Kidney (tissue), 14 donors: ENCODE data around the gene KCNH8. TPM values are rescaled to one million over a fixed set of nuclear protein-coding genes. Genes with fewer than 3 reads are reported as not detected.

Experiments
- DNase-seq, 5 donors: peaks; one replicate each; pipeline ENCODE4 v3.0.0-alpha.2; 2013 to 2020
- FAIRE-seq: peaks from 2 replicates; lab custom pipeline; 2012; peaks lifted over from hg19 to GRCh38; lab: Jason Lieb, UNC
- H3K27ac ChIP-seq, 2 donors: one replicate each; pipeline ENCODE4 v1.7.0; 2013; ENCODE audit warnings: low read depth in 2 of 2, low read length in 2 of 2, inconsistent platforms in 1 of 2
- H3K27me3 ChIP-seq: one replicate; pipeline ENCODE4 v1.7.1; 2013; ENCODE audit warnings: low read length, inconsistent platforms; ENCODE audit not compliant: control insufficient read depth, insufficient read depth
- H3K36me3 ChIP-seq, 3 donors: one replicate each; pipeline versions ENCODE4 v1.7.0 to v1.7.1; 2013; ENCODE audit warnings: low read length in 3 of 3, control low read depth in 1 of 3, inconsistent platforms in 1 of 3; ENCODE audit not compliant: insufficient read depth in 3 of 3, control insufficient read depth in 2 of 3
- H3K4me1 ChIP-seq, 3 donors: one replicate each; pipeline versions ENCODE4 v1.7.0 to v1.7.1; 2013; ENCODE audit warnings: low read length in 3 of 3, inconsistent platforms in 1 of 3, low read depth in 1 of 3; ENCODE audit not compliant: control insufficient read depth in 2 of 3, insufficient read depth in 2 of 3
- H3K4me3 ChIP-seq, 3 donors: one replicate each; pipeline versions ENCODE4 v1.7.0 to v1.8.1; 2013; ENCODE audit warnings: low read length in 3 of 3, control low read depth in 1 of 3, inconsistent platforms in 1 of 3
- H3K9ac ChIP-seq, 3 donors: one replicate each; pipeline versions ENCODE4 v1.7.0 to v1.7.1; 2013; ENCODE audit warnings: low read length in 3 of 3, control low read depth in 1 of 3, inconsistent platforms in 1 of 3
- H3K9me3 ChIP-seq, 3 donors: one replicate each; pipeline versions ENCODE4 v1.7.0 to v1.7.1; 2013; ENCODE audit warnings: low read length in 3 of 3, control low read depth in 1 of 3, inconsistent platforms in 1 of 3; ENCODE audit not compliant: control insufficient read depth in 2 of 3, insufficient read depth in 1 of 3
- intact Hi-C: fragments of 100-400 bp; cut with DNase I; formaldehyde crosslinking; loops from one replicate; pipeline ENCODE4 v1.11.1; 2022
- polyA plus RNA-seq: library from polyadenylated mRNA; stranded (reverse); fragments of 350-450 nt; fragmentation: Illumina TruSeq; extraction: RNeasy Lipid Tissue Mini Kit (QIAGEN cat#74804); gene quantifications from one replicate; pipeline ENCODE4 v1.2.3, GENCODE V29; 2014; ENCODE audit warnings: low read depth, low replicate concordance; ENCODE audit not compliant: insufficient read depth
- total RNA-seq: library from RNA; stranded (reverse); fragmentation: NEBNext Ultra II Directional; extraction: Animal tissue kit (Norgen Biotek cat#: 25700); gene quantifications from one replicate; pipeline ENCODE4 v1.2.1, GENCODE V29; 2021
- TF ChIP-seq, protein P1 (sequence below): IDR thresholded peaks from 3 replicates; pipeline ENCODE4 v1.5.1; 2012; ENCODE audit warnings: mild to moderate bottlenecking, moderate library complexity, borderline replicate concordance; ENCODE audit not compliant: insufficient read depth; ENCODE audit errors: extremely low read depth
- donor health status: control.
- donor health status: control.
- donor health status: control.
- donor health status: control.
- donor health status: control.
- donor health status: DM: yes; HTN: yes; CAD: no.
- donor health status: Normal renal cell carcinoma (clear cell type).

KCNH8 gene
- total and polyA plus RNA-seq, 2 donors from 2014 or later: 1.0 TPM; not detected in 1

DNA sequence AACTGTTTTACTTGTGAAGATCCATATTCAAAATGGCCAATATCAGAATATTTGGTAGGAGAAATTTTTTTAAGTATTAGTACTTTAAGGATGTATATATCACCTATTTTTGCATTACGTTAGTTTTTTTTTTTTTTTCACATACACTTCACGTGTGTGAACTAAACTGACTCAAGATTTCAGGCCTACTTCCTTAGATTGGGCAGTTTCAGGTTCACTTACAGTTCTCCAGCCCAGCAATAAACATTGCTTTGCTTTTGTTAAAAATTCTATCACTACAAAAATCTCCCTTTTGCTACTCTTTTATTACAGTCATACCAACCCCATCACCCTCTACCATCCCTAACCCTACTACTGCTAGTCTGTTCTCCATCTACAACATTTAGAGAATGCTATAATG, 183.6 kb downstream of the KCNH8 start:
- no peaks in the 10 kb centered on the region for H3K4me1 ChIP-seq
- H3K4me3 ChIP-seq: no peak overlapping the region
- FAIRE-seq (no peak), DNase-seq (no peak)
- no peaks in the 10 kb centered on the region for H3K27me3 ChIP-seq
- H3K9ac ChIP-seq: no peak overlapping the region
- H3K27ac ChIP-seq: no peak overlapping the region
- H3K36me3 ChIP-seq: no peaks in the 10 kb centered on the region
- H3K9me3 ChIP-seq: no peaks in the 10 kb centered on the region
- intact Hi-C loops: no loop called here
- TF ChIP-seq, protein P1, sequence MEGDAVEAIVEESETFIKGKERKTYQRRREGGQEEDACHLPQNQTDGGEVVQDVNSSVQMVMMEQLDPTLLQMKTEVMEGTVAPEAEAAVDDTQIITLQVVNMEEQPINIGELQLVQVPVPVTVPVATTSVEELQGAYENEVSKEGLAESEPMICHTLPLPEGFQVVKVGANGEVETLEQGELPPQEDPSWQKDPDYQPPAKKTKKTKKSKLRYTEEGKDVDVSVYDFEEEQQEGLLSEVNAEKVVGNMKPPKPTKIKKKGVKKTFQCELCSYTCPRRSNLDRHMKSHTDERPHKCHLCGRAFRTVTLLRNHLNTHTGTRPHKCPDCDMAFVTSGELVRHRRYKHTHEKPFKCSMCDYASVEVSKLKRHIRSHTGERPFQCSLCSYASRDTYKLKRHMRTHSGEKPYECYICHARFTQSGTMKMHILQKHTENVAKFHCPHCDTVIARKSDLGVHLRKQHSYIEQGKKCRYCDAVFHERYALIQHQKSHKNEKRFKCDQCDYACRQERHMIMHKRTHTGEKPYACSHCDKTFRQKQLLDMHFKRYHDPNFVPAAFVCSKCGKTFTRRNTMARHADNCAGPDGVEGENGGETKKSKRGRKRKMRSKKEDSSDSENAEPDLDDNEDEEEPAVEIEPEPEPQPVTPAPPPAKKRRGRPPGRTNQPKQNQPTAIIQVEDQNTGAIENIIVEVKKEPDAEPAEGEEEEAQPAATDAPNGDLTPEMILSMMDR: no peak

DNA sequence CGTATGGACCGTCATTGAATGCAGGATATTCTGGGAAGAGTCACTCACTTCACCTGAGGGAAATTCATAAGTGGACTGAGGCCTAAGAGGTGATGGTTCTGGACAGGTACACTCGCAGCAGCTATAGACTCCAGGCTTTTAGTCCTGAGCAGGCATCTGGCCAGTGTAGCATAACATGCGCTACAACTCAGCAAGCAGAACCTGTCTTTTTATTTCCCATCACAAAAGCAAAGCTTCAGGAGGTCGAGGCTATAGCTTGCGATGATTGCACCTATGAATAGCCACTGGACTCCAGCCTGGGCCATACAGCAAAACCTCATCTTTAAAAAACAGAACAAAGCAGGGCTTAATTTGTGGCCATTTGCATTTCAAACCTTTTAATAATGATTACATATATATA, 185.8 kb downstream of the KCNH8 start:
- intact Hi-C loops: no loop called here
- no peak for DNase-seq
- H3K36me3 ChIP-seq: no peaks in the 10 kb centered on the region

DNA sequence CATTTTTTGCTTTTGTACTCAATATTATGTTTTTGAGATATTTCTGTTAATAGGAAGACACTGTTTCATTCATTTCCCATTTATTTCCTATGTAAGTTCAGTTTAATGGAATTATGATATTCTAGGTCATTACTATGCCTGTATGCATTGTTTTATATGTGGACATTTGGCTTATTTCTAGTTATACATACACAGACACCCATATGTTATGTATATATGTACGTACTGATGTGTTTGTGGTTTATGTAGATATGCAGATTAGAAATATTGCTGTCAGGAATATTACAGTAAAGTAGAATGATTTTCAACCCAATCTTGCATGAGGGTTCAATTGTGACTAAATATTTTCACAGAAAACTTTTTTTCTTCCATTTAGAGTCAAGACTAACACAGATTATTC, 190.5 kb downstream of the KCNH8 start:
- no peak overlapping the region for H3K9ac ChIP-seq
- H3K9me3 ChIP-seq: peaks cover 0 to 7% (median 0%) of the 10 kb centered on the region in 3 donors
- H3K27me3 ChIP-seq: no peaks in the 10 kb centered on the region
- no peak overlapping the region for H3K4me3 ChIP-seq
- H3K4me1 ChIP-seq: no peaks in the 10 kb centered on the region
- H3K36me3 ChIP-seq: no peaks in the 10 kb centered on the region
- TF ChIP-seq, protein P1: no peak
- no peak for DNase-seq
- H3K27ac ChIP-seq: no peak overlapping the region
- FAIRE-seq: no peak
- intact Hi-C loops: no loop called here

More for the DNA sequence above, 185.8 kb downstream of the KCNH8 start:
- FAIRE-seq: no peak
- no peaks in the 10 kb centered on the region for H3K9me3 ChIP-seq
- H3K9ac ChIP-seq: no peak overlapping the region
- H3K27me3 ChIP-seq: no peaks in the 10 kb centered on the region
- H3K27ac ChIP-seq: no peak overlapping the region
- H3K4me3 ChIP-seq: no peak overlapping the region
- H3K4me1 ChIP-seq: no peaks in the 10 kb centered on the region
- TF ChIP-seq, protein P1: no peak

DNA sequence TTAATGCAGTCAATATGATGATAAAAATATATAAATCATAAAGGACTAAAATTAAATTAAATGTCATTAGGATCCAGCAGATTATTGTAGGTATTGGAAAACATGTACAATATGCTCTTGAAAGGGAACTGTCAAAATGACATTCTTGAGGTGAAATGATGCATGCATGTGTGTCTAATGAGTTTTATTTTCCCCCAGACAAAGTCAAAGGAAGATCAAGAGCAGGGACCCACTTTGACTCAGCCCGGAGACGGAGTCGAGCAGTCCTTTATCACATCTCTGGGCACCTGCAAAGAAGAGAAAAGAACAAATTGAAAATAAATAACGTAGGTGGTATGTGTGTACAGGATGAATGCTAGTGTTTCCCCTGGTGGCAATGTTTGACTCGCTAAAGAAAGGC, 194.1 kb downstream of the KCNH8 start:
- peaks cover 0 to 7% (median 0%) of the 10 kb centered on the region in 3 donors for H3K9me3 ChIP-seq
- FAIRE-seq (no peak), DNase-seq (peak in 3 of 5 donors; percentile 12 to 40 (median 15))
- TF ChIP-seq, protein P1: no peak
- no peaks in the 10 kb centered on the region for H3K27me3 ChIP-seq
- no peak overlapping the region for H3K9ac ChIP-seq
- intact Hi-C loops: no loop called here
- no peaks in the 10 kb centered on the region for H3K4me1 ChIP-seq
- H3K4me3 ChIP-seq: no peak overlapping the region
- no peaks in the 10 kb centered on the region for H3K36me3 ChIP-seq
- no peak overlapping the region for H3K27ac ChIP-seq
